Duodenal mucosa (tissue), 2 donors: ENCODE measurements around the gene PTPRH.

Experiments used
- H3K27ac ChIP-seq: one replicate; pipeline ENCODE4 v1.7.0; 2013; ENCODE audit warnings: low read depth, low read length
- H3K27me3 ChIP-seq, 2 donors: one replicate each; pipeline ENCODE4 v1.7.0; 2013; ENCODE audit warnings: low read length in 2 of 2, control low read depth in 1 of 2; ENCODE audit not compliant: insufficient read depth in 2 of 2, control insufficient read depth in 1 of 2
- H3K36me3 ChIP-seq, 2 donors: one replicate each; pipeline ENCODE4 v1.7.0; 2013; ENCODE audit warnings: low read length in 2 of 2, control low read depth in 1 of 2; ENCODE audit not compliant: insufficient read depth in 2 of 2, control insufficient read depth in 1 of 2
- H3K4me1 ChIP-seq, 2 donors: one replicate each; pipeline ENCODE4 v1.7.0; 2013; ENCODE audit warnings: low read length in 2 of 2, control low read depth in 1 of 2; ENCODE audit not compliant: insufficient read depth in 2 of 2, control insufficient read depth in 1 of 2
- H3K4me3 ChIP-seq, 2 donors: one replicate each; pipeline ENCODE4 v1.7.0; 2013; ENCODE audit warnings: low read length in 2 of 2, low read depth in 1 of 2
- H3K9ac ChIP-seq, 2 donors: one replicate each; pipeline ENCODE4 v1.7.0; 2013; ENCODE audit warnings: low read length in 2 of 2, low read depth in 1 of 2
- H3K9me3 ChIP-seq, 2 donors: one replicate each; pipeline ENCODE4 v1.7.0; 2013; ENCODE audit warnings: low read length in 2 of 2, control low read depth in 1 of 2; ENCODE audit not compliant: control insufficient read depth in 1 of 2

The PTPRH gene

DNA sequence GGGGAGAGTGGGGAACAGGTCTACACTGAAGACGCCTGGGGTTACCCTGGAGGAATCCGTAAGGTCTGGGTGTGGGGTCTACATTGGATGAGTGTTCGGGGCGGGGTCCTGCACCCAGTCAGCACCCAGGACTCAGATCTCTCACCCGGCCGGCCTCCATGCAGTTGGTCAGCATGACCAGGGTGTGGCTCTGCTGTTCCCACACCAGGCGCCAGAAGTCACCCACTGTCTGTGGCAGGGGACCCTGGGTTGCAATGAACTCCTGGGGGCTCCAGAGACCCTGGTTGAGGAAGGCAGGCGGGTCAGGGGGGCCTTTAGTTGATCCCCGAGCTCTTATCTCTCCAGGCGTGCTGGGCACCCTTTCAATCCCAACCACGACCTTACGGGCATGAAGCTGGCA is 23.2 kb downstream of the PTPRH start:
- H3K9me3 ChIP-seq, result no peaks in the 10 kb centered on the region
- no peak overlapping the region for H3K4me3 ChIP-seq
- no peak overlapping the region for H3K9ac ChIP-seq
- H3K36me3 ChIP-seq, result peaks cover 15 to 39% of the 10 kb centered on the region in 2 donors
- H3K27ac ChIP-seq, result no peak overlapping the region
- no peaks in the 10 kb centered on the region for H3K4me1 ChIP-seq
- H3K27me3 ChIP-seq, result peaks cover 0 to 8% of the 10 kb centered on the region in 2 donors

DNA sequence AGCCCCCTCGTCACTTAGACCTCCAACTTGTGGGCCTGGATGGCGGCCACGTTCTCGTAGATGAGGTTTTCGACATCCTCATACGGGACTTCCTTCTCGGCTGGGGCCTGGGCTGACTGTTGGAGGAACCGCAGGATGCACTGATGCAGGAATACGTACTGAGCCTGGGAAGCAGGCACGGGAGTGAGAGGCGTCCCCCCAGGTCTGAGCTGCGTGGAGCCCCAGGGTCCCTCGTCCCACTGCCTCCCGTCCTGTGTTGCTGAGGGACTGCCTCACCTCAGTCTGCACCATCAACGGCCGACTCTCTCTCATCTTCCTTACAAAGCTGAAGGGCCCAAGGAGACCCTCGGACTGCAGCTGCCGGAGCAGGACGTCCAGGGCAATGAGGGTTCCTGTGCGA is 27.6 kb downstream of the PTPRH start:
- H3K9me3 ChIP-seq, result no peaks in the 10 kb centered on the region
- H3K27me3 ChIP-seq, result peaks cover 7 to 27% of the 10 kb centered on the region in 2 donors
- H3K36me3 ChIP-seq, result peaks cover 15 to 37% of the 10 kb centered on the region in 2 donors
- H3K4me3 ChIP-seq, result no peak overlapping the region
- H3K9ac ChIP-seq, result no peak overlapping the region
- H3K4me1 ChIP-seq, result peaks cover 5 to 11% of the 10 kb centered on the region in 2 donors
- no peak overlapping the region for H3K27ac ChIP-seq

DNA sequence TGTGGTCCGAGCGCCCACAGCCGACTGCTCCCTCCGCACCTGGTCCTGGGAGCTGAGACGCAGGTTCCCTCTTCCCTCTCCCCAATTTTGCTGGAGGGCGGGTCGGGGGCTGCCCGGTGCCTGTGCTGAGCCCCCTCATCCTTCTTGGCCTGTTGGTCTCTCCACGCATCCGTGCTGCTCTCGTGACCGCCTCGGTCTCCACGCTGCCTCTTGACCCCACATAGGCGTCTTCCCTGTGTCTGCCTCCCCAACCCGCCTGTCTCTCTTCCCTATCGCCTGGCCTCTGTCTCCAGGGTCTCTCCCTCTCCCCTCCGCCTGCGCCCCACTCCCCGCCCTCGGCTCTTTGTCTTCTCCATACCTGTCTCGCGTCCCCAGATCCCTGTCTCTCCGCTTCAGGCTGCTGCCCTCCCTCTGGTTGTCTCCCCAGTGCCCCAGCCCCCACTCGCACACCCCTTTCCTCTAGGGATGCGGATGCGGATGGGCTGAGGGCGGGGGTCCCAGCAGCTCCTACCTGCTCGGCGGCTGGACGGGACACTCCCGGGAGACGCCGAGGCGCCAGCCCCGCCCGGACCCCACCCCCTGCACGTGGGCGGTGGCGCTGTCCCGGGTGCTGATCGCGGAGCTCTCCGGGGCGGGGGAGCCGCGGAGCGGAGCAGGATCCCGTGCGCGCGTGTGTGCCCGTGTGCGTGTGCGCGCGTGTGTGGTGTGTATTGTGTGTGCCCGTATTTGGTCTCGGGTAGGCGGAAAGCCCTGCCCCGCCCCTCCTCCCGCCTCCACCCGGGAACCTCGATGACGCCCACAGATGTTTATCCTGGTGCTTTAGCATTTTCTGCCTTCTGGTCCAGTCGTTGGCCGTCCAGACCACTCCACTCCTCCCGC is 29.5 kb downstream of the PTPRH start, which contains the start of gene SYT5:
SYT5 (minus strand) TSS at position 684 of the 879 bp plus-strand sequence. CDS start 1,248 bp downstream, outside the sequence.
- peaks cover 17 to 40% of the 10 kb centered on the region in 2 donors for H3K27me3 ChIP-seq
- no peak within 1 kb of the TSS for H3K27ac ChIP-seq
- H3K4me1 ChIP-seq, result peaks cover 5 to 11% of the 10 kb centered on the region in 2 donors
- H3K9ac ChIP-seq, result no peak within 1 kb of the TSS
- H3K9me3 ChIP-seq, result no peaks in the 10 kb centered on the region
- peak within 1 kb of the TSS; percentile 54 to 57 for H3K4me3 ChIP-seq
- H3K36me3 ChIP-seq, result peaks cover 6 to 24% of the 10 kb centered on the region in 2 donors

DNA sequence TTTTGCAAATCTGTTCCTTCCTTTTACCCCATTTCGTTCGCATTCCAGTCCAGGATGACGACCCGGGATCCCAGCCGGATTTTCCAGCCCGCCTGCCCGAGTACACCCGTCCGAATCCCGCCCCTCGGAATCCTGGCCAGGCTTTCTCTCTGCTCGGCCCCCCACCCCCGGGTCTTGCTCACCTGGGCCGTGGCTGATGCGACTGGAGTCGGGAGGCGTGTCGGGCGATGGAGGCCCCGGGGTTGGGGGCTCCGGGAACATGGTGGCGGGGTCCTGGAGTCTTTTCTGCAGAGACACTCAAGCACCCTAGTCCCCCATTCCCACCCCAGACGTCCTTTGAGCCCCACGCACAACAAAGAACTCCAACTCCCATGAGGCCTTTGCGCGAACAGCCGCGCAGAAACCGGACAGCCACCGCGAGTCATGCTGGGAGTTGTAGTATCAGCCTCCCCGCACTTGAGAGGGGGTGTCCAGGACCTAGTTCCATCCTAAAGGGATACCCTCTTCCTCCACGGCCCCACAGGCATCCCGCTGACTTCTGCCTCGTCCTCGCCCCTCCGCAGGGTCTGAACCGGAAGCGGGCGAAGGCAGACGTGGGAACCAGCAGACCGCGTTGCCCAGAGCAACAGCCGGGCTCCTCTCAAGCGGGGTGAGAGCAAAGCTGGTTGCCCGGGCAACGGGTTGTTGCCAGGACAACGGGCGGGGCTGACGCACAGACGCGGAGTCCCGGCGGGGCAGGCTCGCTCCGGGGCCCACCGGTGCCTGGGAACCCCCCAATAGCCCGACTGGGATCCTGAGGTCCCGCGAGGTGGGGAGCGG is 30.3 kb downstream of the PTPRH start:
- no peaks in the 10 kb centered on the region for H3K9me3 ChIP-seq
- peaks cover 5 to 11% of the 10 kb centered on the region in 2 donors for H3K4me1 ChIP-seq
- peak overlapping the region; percentile 54 to 57 for H3K4me3 ChIP-seq
- H3K36me3 ChIP-seq, result peaks cover 6 to 24% of the 10 kb centered on the region in 2 donors
- no peak overlapping the region for H3K9ac ChIP-seq
- H3K27ac ChIP-seq, result no peak overlapping the region
- H3K27me3 ChIP-seq, result peaks cover 26 to 45% of the 10 kb centered on the region in 2 donors

DNA sequence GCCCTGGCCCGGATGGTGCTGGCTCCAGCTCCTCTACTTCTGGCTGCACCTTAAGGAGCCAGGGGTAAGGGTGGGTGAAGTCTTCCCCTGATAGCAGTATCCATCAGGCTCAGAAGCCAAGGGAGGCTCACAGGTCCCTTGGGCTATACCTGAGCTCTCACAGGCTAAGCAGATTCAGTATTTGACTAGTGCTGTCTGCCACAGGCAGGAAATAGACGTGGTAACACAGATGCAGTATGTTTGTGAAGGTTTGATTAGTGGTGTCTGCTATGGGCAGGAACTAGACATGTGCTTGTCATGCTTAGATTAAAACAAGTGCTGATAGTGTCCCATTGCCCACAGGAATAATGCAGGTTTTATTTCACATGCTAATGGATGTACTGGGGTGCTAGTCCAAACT is 33.2 kb downstream of the PTPRH start:
- Histone ChIP-seq H3K9ac (no peak overlapping the region), H3K27me3 (peaks cover 45 to 54% of the 10 kb centered on the region in 2 donors)

DNA sequence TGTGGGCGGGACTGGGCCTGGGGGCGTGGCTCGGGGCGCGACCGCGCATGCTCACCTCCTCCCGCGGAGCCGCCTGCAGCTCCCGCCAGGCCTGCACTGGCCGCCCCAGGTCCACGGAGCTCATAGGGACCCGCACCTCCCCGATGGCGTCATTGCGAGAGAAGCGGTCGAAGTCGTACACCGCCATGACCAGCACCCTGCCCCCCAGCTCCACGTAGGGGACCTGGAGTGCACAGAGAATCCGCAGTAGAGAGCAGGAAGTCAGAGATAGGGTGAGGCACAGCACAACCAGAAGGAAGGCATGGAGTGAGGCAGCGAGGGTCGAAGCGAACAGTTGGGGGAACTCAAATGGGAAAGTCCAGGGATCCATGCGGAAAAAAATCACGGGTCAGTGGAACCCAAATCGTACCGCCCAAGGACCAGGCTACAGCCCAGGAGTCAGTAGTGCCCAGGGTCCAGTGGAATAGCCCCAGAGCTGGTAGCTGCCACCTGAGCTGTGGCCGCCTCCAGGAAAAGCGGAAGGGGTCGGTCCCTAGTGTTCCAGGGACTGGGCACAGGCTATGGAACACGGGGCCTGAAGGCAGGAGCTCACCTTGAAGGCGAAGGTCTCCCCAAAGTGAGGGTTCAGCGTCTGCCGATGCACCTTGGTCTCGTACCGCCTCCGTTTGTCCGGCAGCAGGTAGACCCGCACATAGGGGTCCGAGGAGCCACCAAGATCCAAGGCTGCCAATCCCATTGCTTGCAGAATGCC is 34.0 kb downstream of the PTPRH start:
- H3K36me3 ChIP-seq, result peaks cover 0 to under 1% of the 10 kb centered on the region in 2 donors
- H3K27me3 ChIP-seq, result peaks cover 45 to 52% of the 10 kb centered on the region in 2 donors
- no peaks in the 10 kb centered on the region for H3K9me3 ChIP-seq
- peaks cover 5 to 14% of the 10 kb centered on the region in 2 donors for H3K4me1 ChIP-seq
- no peak overlapping the region for H3K4me3 ChIP-seq
- H3K27ac ChIP-seq, result no peak overlapping the region
- H3K9ac ChIP-seq, result no peak overlapping the region

More for the DNA sequence above, 33.2 kb downstream of the PTPRH start:
- Histone ChIP-seq H3K36me3 (peaks cover 0 to 3% of the 10 kb centered on the region in 2 donors), H3K27ac (no peak overlapping the region), H3K4me3 (no peak overlapping the region), H3K4me1 (peaks cover 5 to 14% of the 10 kb centered on the region in 2 donors), H3K9me3 (no peaks in the 10 kb centered on the region)

DNA sequence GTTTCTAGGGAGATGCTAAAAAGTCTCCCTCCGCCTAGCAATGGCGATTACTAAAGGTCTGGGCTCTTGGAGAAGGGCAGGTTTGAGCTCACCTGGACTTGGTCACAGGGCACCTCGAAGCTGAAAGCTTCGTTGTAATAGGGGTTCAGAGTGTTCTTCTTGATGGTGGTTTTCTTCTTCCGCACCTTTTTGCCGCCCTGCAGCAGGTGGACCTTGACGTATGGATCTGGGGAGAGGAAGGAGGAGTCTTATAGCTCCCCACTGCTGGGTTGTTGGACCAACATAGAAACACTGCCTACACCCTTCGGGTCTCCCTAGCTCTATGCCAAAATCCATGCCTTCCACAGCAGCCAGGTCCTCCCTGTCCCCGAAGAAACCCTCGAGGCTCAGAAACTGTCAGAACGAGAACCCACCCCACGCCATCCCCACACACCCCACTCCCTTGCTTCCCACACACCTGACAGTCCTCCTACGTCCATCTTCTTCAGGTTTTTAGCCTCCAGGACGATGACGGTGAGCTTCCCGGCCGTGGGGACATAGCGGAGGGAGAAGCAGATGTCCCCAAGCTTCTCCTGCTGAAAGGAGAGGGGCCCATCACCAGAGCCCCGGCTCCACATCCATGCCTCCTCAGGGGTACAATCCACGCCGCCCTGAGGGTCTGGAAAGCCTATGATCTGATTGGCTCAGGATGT is 34.7 kb downstream of the PTPRH start:
- Histone ChIP-seq H3K27me3 (peaks cover 45 to 55% of the 10 kb centered on the region in 2 donors), H3K4me3 (no peak overlapping the region), H3K36me3 (no peaks in the 10 kb centered on the region), H3K27ac (no peak overlapping the region), H3K9ac (no peak overlapping the region), H3K4me1 (peaks cover 2 to 10% of the 10 kb centered on the region in 2 donors), H3K9me3 (no peaks in the 10 kb centered on the region)

DNA sequence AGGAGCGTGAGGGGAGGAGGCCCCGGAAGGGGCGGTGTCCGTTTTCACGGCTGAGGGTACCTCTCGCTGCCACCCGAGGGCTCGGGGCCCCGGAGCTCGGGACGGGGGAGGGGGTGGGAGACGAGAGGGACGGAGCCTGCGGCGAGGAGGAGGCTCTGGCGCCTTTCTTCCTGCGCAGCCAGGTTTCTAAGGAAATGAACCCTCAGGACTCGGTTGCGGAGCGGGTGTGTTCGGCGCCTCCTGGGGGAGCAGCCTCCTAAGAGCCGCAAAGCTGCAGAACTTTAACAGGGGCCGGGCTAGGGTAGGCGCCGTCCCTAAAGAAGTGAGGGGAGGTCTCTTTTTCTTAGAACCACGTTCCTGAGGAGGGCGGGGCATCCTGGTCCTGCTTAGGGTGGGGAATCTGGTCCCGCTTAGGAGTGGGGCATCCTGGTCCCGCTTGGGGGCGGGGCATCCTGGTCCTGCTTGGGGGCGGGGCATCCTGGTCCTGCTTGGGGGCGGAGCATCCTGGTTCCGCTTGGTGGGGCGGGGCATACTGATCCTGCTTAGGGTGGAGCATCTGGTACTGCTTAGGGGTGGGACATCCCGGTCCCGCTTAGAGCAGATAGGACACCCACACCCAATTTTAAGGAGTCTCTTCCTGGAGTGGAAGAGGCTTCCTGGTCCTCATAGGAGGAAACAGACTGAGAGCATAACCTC is 35.4 kb downstream of the PTPRH start:
- Histone ChIP-seq H3K4me3 (peak overlapping the region; percentile 5 to 9), H3K36me3 (no peaks in the 10 kb centered on the region), H3K9ac (no peak overlapping the region), H3K27me3 (peaks cover 45 to 55% of the 10 kb centered on the region in 2 donors), H3K4me1 (peaks cover 0 to 5% of the 10 kb centered on the region in 2 donors), H3K27ac (no peak overlapping the region), H3K9me3 (no peaks in the 10 kb centered on the region)
